WTC11 (cell line): ENCODE measurements around the gene BCL2L1. TPM values are rescaled to one million over a fixed set of nuclear protein-coding genes. Genes with fewer than 3 reads are reported as not detected.

ENCODE experiments used
- ATAC-seq: fragments of 200-7000 bp; cut with Tn5 transposase; 2 replicates; pipeline ENCODE4 v1.10.0; 2021; ENCODE audit warnings: mild to moderate bottlenecking, moderate library complexity
- CTCF ChIA-PET: fragments of 300-600 bp; sonication (Branson Sonifier 250); formaldehyde crosslinking; loops from one replicate; lab custom pipeline; 2021; ENCODE audit warnings: antibody characterized with exemption; lab: Charles Lee
- POLR2A ChIA-PET: fragments of 350-600 bp; sonication (Branson Sonifier 250); formaldehyde crosslinking; loops from one replicate; lab custom pipeline; 2021; ENCODE audit warnings: antibody characterized with exemption; lab: Charles Lee
- DNase-seq: peaks from one replicate; pipeline ENCODE4 v3.0.0; 2021; ENCODE audit warnings: low spot score
- H3K27ac Mint-ChIP-seq: 2 replicates; pipeline ENCODE4 v1.8.0; 2021; ENCODE audit warnings: mixed read lengths
- H3K27me3 Mint-ChIP-seq: 2 replicates; pipeline ENCODE4 v1.8.0; 2021; ENCODE audit warnings: low read depth, mild to moderate bottlenecking, moderate library complexity, mixed read lengths
- H3K36me3 Mint-ChIP-seq: 2 replicates; pipeline ENCODE4 v1.8.0; 2021; ENCODE audit warnings: mixed read lengths
- H3K4me1 Mint-ChIP-seq: 2 replicates; pipeline ENCODE4 v1.8.0; 2022; ENCODE audit warnings: mixed read lengths
- H3K4me3 Mint-ChIP-seq: 2 replicates; pipeline ENCODE4 v1.8.0; 2021; ENCODE audit warnings: mild to moderate bottlenecking, moderate library complexity, mixed read lengths
- H3K9me3 Mint-ChIP-seq: 2 replicates; pipeline ENCODE4 v1.8.0; 2021; ENCODE audit warnings: mixed read lengths
- ATF1 ChIP-seq: sonication (generic); formaldehyde crosslinking; IDR thresholded peaks from 2 replicates; pipeline ENCODE4 v1.8.1; 2023; ENCODE audit warnings: mild to moderate bottlenecking, moderate library complexity, missing genetic modification reagents
- ETV6 ChIP-seq: sonication (generic); formaldehyde crosslinking; IDR thresholded peaks from 2 replicates; pipeline ENCODE4 v1.8.1; 2022; ENCODE audit warnings: mild to moderate bottlenecking, missing genetic modification reagents
- FOXK1 ChIP-seq: sonication (generic); formaldehyde crosslinking; IDR thresholded peaks from 2 replicates; pipeline ENCODE4 v1.8.0; 2022; ENCODE audit warnings: mild to moderate bottlenecking, moderate library complexity, missing genetic modification reagents
- FOXP1 ChIP-seq: sonication (generic); formaldehyde crosslinking; IDR thresholded peaks from 2 replicates; pipeline ENCODE4 v1.8.0; 2022; ENCODE audit warnings: missing genetic modification reagents, mild to moderate bottlenecking, moderate library complexity, borderline replicate concordance
- GTF2I ChIP-seq: fragments of 250-450 bp; sonication (Bioruptor Pico); conservative IDR thresholded peaks from 2 replicates; pipeline ENCODE4 v1.4.0; 2021; ENCODE audit warnings: mild to moderate bottlenecking
- IRF2 ChIP-seq: sonication (generic); formaldehyde crosslinking; IDR thresholded peaks from 2 replicates; pipeline ENCODE4 v1.8.0; 2022; ENCODE audit warnings: low read depth, missing genetic modification reagents, borderline replicate concordance
- KAT7 ChIP-seq: sonication (generic); formaldehyde crosslinking; IDR thresholded peaks from 2 replicates; pipeline ENCODE4 v1.8.1; 2023; ENCODE audit warnings: missing genetic modification reagents, mild to moderate bottlenecking, borderline replicate concordance
- NFATC4 ChIP-seq: fragments of 250-450 bp; sonication (Bioruptor Pico); IDR thresholded peaks from 2 replicates; pipeline ENCODE4 v1.9.0; 2021; ENCODE audit warnings: mild to moderate bottlenecking
- PRRX2 ChIP-seq: fragments of 250-450 bp; sonication (Bioruptor Pico); IDR thresholded peaks from 2 replicates; pipeline ENCODE4 v1.8.0; 2021; ENCODE audit warnings: mild to moderate bottlenecking
- RELA ChIP-seq: sonication (generic); formaldehyde crosslinking; IDR thresholded peaks from 2 replicates; pipeline ENCODE4 v1.8.1; 2022; ENCODE audit warnings: missing genetic modification reagents, mild to moderate bottlenecking, borderline replicate concordance
- TCF7 ChIP-seq: sonication (generic); formaldehyde crosslinking; IDR thresholded peaks from 2 replicates; pipeline ENCODE4 v1.8.0; 2022; ENCODE audit warnings: mild to moderate bottlenecking, low read depth, missing genetic modification reagents, moderate library complexity
- ZNF317 ChIP-seq: sonication (generic); formaldehyde crosslinking; IDR thresholded peaks from 2 replicates; pipeline ENCODE4 v1.8.1; 2023; ENCODE audit warnings: low read depth, mild to moderate bottlenecking, moderate library complexity, missing genetic modification reagents, borderline replicate concordance
- total RNA-seq: library from RNA; stranded (reverse); gene quantifications from 3 replicates; pipeline ENCODE4 v1.2.3, GENCODE V29; 2021
- TF ChIP-seq, protein P1 (sequence below): fragments of 250-450 bp; sonication (Bioruptor Pico); conservative IDR thresholded peaks from 2 replicates; pipeline ENCODE4 v1.9.0; 2021; ENCODE audit warnings: mild to moderate bottlenecking
- TF ChIP-seq, protein P2 (sequence below): sonication (generic); formaldehyde crosslinking; IDR thresholded peaks from 2 replicates; pipeline ENCODE4 v1.8.1; 2023; ENCODE audit warnings: mild to moderate bottlenecking, moderate library complexity, missing genetic modification reagents
- TF ChIP-seq, protein P3 (sequence below): sonication (generic); formaldehyde crosslinking; IDR thresholded peaks from 2 replicates; pipeline ENCODE4 v1.8.0; 2023; ENCODE audit warnings: missing genetic modification reagents
- TF ChIP-seq, protein P4 (sequence below): sonication (generic); formaldehyde crosslinking; IDR thresholded peaks from 2 replicates; pipeline ENCODE4 v1.8.0; 2022; ENCODE audit warnings: mild to moderate bottlenecking, missing genetic modification reagents
- TF ChIP-seq, protein P5 (sequence below): sonication (generic); formaldehyde crosslinking; IDR thresholded peaks from 2 replicates; pipeline ENCODE4 v1.8.0; 2023; ENCODE audit warnings: missing genetic modification reagents, mild to moderate bottlenecking, borderline replicate concordance
- TF ChIP-seq, protein P6 (sequence below): sonication (generic); formaldehyde crosslinking; IDR thresholded peaks from 2 replicates; pipeline ENCODE4 v1.8.1; 2022; ENCODE audit warnings: low read depth, mild to moderate bottlenecking, moderate library complexity, missing genetic modification reagents, borderline replicate concordance
- TF ChIP-seq, protein P7 (sequence below): fragments of 250-450 bp; sonication (Bioruptor Pico); IDR thresholded peaks from 2 replicates; pipeline ENCODE4 v2.1.2; 2022; ENCODE audit warnings: mild to moderate bottlenecking, moderate library complexity

BCL2L1 gene
- total RNA-seq, 1 experiment from 2014 or later: 62.0 TPM

DNA sequence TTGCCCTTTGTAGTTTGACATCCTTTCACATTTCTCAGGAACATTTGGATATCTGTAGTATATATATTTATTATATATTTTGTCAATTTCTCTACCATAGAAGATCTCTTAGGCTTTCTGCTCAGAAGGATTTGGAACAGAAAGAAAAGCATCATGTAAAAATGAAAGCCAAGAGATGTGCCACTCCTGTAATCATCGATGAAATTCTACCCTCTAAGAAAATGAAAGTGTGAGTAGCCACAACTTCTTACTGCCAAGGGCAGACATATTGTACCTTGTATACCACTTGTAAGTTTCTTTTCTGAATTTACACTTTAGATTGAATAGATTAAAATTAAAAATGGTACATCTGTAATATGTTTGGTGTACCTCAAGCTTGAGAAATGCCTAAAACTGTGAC, 47.6 kb upstream of the BCL2L1 start (continued):
- TF ChIP-seq, protein P1, sequence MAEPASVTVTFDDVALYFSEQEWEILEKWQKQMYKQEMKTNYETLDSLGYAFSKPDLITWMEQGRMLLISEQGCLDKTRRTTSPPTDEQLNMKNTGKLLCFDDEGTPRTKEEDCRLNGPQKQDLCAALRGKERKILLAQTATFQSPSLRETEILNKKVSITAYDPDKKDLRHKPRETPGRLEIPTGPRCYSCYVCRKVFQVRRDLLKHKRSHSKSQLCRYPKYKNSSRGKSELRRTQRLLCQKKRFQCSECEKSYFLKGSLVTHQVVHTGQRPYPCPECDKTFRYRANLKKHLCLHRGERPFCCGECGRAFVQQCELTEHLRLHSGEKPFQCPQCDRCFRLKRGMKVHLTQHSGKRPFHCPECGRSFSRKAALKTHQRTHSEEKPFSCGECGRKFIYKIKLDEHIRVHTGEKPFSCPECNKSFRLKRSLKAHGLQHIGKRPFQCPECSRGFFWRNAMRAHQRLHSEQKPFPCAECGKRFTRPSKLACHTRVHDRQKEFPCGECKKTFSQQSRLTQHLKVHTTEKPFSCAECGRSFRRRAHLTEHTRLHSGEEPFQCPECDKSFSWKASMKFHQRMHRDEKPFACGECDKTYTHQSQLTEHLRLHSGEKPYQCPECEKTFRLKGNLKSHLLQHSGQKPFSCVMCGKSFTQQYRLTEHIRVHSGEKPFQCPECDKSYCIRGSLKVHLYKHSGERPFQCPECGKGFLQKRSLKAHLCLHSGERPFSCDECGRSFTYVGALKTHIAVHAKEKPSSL (CRISPR knock-in tag): no peak

DNA sequence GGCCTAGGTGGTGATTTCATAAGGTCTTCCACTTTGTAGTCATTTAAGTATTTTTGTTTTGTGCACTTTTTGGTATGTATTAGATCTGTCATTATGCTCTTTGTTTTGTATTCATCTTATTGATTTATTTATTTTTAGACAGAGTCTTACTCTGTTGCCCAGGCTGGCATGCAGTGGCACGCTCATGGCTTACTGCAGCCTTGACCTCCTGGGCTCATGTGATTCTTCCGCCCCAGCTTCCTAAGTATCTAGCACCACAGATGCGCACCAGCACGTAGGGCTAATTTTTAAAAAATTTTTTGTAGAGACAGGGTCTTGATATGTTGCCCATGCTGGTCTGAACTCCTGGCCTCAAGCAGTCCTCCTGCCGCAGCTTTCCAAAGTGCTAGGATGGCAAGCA, 47.0 kb upstream of the BCL2L1 start:
- Mint-ChIP-seq H3K4me3 (no peak overlapping the region), H3K4me1 (no peaks in the 10 kb centered on the region), H3K27ac (0 out of 2 replicates have a peak overlapping the region, but pooled peaks have one; percentile 12), H3K36me3 (peaks cover 73% of the 10 kb centered on the region), H3K9me3 (no peaks in the 10 kb centered on the region), H3K27me3 (no peaks in the 10 kb centered on the region)
- no peak for DNase-seq
- no peak for ATAC-seq
- ChIA-PET CTCF (no interaction called here), POLR2A (no interaction called here)
- TF ChIP-seq RELA (CRISPR knock-in tag) (no peak), FOXK1 (CRISPR knock-in tag) (no peak), GTF2I (no peak), TCF7 (CRISPR knock-in tag) (no peak), ETV6 (no peak), KAT7 (CRISPR knock-in tag) (no peak), NFATC4 (CRISPR knock-in tag) (no peak), IRF2 (no peak), FOXP1 (no peak), PRRX2 (CRISPR knock-in tag) (no peak), ZNF317 (no peak), ATF1 (CRISPR knock-in tag) (no peak)
- TF ChIP-seq, protein P2, sequence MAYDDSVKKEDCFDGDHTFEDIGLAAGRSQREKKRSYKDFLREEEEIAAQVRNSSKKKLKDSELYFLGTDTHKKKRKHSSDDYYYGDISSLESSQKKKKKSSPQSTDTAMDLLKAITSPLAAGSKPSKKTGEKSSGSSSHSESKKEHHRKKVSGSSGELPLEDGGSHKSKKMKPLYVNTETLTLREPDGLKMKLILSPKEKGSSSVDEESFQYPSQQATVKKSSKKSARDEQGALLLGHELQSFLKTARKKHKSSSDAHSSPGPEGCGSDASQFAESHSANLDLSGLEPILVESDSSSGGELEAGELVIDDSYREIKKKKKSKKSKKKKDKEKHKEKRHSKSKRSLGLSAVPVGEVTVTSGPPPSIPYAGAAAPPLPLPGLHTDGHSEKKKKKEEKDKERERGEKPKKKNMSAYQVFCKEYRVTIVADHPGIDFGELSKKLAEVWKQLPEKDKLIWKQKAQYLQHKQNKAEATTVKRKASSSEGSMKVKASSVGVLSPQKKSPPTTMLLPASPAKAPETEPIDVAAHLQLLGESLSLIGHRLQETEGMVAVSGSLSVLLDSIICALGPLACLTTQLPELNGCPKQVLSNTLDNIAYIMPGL (CRISPR knock-in tag): no peak
- TF ChIP-seq, protein P3, sequence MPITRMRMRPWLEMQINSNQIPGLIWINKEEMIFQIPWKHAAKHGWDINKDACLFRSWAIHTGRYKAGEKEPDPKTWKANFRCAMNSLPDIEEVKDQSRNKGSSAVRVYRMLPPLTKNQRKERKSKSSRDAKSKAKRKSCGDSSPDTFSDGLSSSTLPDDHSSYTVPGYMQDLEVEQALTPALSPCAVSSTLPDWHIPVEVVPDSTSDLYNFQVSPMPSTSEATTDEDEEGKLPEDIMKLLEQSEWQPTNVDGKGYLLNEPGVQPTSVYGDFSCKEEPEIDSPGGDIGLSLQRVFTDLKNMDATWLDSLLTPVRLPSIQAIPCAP (CRISPR knock-in tag): no peak
- TF ChIP-seq, protein P1 (CRISPR knock-in tag): no peak
- TF ChIP-seq, protein P4, sequence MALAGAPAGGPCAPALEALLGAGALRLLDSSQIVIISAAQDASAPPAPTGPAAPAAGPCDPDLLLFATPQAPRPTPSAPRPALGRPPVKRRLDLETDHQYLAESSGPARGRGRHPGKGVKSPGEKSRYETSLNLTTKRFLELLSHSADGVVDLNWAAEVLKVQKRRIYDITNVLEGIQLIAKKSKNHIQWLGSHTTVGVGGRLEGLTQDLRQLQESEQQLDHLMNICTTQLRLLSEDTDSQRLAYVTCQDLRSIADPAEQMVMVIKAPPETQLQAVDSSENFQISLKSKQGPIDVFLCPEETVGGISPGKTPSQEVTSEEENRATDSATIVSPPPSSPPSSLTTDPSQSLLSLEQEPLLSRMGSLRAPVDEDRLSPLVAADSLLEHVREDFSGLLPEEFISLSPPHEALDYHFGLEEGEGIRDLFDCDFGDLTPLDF (CRISPR knock-in tag): no peak
- TF ChIP-seq, protein P5, sequence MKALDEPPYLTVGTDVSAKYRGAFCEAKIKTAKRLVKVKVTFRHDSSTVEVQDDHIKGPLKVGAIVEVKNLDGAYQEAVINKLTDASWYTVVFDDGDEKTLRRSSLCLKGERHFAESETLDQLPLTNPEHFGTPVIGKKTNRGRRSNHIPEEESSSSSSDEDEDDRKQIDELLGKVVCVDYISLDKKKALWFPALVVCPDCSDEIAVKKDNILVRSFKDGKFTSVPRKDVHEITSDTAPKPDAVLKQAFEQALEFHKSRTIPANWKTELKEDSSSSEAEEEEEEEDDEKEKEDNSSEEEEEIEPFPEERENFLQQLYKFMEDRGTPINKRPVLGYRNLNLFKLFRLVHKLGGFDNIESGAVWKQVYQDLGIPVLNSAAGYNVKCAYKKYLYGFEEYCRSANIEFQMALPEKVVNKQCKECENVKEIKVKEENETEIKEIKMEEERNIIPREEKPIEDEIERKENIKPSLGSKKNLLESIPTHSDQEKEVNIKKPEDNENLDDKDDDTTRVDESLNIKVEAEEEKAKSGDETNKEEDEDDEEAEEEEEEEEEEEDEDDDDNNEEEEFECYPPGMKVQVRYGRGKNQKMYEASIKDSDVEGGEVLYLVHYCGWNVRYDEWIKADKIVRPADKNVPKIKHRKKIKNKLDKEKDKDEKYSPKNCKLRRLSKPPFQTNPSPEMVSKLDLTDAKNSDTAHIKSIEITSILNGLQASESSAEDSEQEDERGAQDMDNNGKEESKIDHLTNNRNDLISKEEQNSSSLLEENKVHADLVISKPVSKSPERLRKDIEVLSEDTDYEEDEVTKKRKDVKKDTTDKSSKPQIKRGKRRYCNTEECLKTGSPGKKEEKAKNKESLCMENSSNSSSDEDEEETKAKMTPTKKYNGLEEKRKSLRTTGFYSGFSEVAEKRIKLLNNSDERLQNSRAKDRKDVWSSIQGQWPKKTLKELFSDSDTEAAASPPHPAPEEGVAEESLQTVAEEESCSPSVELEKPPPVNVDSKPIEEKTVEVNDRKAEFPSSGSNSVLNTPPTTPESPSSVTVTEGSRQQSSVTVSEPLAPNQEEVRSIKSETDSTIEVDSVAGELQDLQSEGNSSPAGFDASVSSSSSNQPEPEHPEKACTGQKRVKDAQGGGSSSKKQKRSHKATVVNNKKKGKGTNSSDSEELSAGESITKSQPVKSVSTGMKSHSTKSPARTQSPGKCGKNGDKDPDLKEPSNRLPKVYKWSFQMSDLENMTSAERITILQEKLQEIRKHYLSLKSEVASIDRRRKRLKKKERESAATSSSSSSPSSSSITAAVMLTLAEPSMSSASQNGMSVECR: no peak
- TF ChIP-seq, protein P6, sequence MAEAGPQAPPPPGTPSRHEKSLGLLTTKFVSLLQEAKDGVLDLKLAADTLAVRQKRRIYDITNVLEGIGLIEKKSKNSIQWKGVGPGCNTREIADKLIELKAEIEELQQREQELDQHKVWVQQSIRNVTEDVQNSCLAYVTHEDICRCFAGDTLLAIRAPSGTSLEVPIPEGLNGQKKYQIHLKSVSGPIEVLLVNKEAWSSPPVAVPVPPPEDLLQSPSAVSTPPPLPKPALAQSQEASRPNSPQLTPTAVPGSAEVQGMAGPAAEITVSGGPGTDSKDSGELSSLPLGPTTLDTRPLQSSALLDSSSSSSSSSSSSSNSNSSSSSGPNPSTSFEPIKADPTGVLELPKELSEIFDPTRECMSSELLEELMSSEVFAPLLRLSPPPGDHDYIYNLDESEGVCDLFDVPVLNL (CRISPR knock-in tag): no peak
- TF ChIP-seq, protein P7, sequence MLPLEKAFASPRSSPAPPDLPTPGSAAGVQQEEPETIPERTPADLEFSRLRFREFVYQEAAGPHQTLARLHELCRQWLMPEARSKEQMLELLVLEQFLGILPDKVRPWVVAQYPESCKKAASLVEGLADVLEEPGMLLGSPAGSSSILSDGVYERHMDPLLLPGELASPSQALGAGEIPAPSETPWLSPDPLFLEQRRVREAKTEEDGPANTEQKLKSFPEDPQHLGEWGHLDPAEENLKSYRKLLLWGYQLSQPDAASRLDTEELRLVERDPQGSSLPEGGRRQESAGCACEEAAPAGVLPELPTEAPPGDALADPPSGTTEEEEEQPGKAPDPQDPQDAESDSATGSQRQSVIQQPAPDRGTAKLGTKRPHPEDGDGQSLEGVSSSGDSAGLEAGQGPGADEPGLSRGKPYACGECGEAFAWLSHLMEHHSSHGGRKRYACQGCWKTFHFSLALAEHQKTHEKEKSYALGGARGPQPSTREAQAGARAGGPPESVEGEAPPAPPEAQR: no peak
